NCI-H82 treated with DMSO at 0.1 percent for 48 hours (cell line): ENCODE results near the gene CSTB.
A peak's percentile ranks its signal among the peaks of the same experiment; 100 is the strongest.

Source experiments
- DNase-seq: peaks from one replicate; lab custom pipeline; 2025; ENCODE audit not compliant: unreplicated experiment; lab: John Stamatoyannopoulos, UW

Gene CSTB

GRCh38 chr21:43733529-43734071 lies 42.5 kb downstream of the CSTB start:
- DNase-seq: no peak

- DNase-seq: no peak
Observed at GRCh38 chr21:43733060-43733459, 43.0 kb downstream of the CSTB start.

GRCh38 chr21:43731891-43732711 lies 44.0 kb downstream of the CSTB start:
- no peak for DNase-seq

- no peak for DNase-seq
Observed at GRCh38 chr21:43731476-43731875, 44.6 kb downstream of the CSTB start.

GRCh38 chr21:43728467-43729390 lies 47.4 kb downstream of the CSTB start:
- DNase-seq: peak; percentile 76

- no peak for DNase-seq
Observed at GRCh38 chr21:43728154-43728466, 48.0 kb downstream of the CSTB start.

GRCh38 chr21:43727519-43728153 lies 48.5 kb downstream of the CSTB start:
- peak; percentile 9 for DNase-seq

- no peak for DNase-seq
Observed at GRCh38 chr21:43726686-43727518, 49.2 kb downstream of the CSTB start.
